Esophagus squamous epithelium (tissue), 4 donors: Measurements from ENCODE around the gene SEPTIN10.

Source experiments
- POLR2A ChIP-seq, 4 donors: fragments of 450-650 bp; IDR thresholded peaks; one replicate each; pipeline ENCODE4 v1.6.1; 2017; ENCODE audit warnings: antibody characterized with exemption in 4 of 4, mild to moderate bottlenecking in 4 of 4, moderate library complexity in 3 of 4
- TF ChIP-seq, protein P1 (sequence below), 6 experiments: fragments of 450-650 bp in 4 of 6; fragments of 200-600 bp in 2 of 6; sonication (generic) in 2 of 6; IDR thresholded peaks; one replicate each; pipeline ENCODE4 v1.5.1; 2016 to 2019; ENCODE audit warnings: antibody characterized with exemption in 6 of 6, mild to moderate bottlenecking in 4 of 6, moderate library complexity in 4 of 6

DNA sequence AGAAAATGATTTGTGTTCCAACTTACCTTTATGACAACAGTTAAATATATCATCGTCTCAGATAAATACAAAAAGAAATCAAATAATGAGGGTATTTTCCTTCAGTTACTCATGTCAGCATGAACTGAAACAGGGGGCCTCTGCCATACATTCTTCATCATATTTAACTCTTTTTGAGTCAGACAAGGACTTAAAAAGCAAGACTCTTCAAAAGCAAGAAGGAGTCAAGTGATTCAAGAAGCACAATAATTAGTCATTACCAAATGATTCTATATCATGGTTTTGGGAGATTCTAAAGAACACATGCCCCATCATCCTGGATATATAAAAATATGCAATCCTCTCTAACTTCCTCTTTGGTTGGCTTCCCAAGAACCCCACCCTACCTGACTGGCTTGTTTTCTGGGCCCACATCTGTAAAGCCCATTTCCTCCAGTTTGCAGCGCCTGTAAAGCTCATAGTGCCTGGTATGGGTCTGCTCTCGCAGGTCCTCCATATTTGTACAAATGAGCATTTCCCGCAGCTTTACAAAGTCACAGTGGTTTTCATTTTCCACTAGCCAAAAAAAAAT, 49.7 kb downstream of the SEPTIN10 start:
- TF ChIP-seq, protein P1, sequence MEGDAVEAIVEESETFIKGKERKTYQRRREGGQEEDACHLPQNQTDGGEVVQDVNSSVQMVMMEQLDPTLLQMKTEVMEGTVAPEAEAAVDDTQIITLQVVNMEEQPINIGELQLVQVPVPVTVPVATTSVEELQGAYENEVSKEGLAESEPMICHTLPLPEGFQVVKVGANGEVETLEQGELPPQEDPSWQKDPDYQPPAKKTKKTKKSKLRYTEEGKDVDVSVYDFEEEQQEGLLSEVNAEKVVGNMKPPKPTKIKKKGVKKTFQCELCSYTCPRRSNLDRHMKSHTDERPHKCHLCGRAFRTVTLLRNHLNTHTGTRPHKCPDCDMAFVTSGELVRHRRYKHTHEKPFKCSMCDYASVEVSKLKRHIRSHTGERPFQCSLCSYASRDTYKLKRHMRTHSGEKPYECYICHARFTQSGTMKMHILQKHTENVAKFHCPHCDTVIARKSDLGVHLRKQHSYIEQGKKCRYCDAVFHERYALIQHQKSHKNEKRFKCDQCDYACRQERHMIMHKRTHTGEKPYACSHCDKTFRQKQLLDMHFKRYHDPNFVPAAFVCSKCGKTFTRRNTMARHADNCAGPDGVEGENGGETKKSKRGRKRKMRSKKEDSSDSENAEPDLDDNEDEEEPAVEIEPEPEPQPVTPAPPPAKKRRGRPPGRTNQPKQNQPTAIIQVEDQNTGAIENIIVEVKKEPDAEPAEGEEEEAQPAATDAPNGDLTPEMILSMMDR (IDR thresholded peaks at IDR 0.05), result no peak
- no peak for TF ChIP-seq POLR2A (IDR thresholded peaks at IDR 0.05)
